ENCODE measurements around the gene LAMB3. TPM values are rescaled to one million over a fixed set of nuclear protein-coding genes. Genes with fewer than 3 reads are reported as not detected.

Gene LAMB3
- total RNA-seq, 1 experiment from 2014 or later, result 90.0 TPM

Small RNAs within 50 kb of the gene (microRNA-seq; reads per million reads assigned to microRNA genes)
- gene MIR4260 (ENCODE audit: borderline number of aligned reads, borderline replicate concordance), result not detected

Other genes starting within 250 kb of the LAMB3 start
- not detected in 2 replicates for gene CAMK1G, start 68.7 kb downstream of the LAMB3 start, total RNA-seq (2021)
- 2.4 and 4.9 TPM in 2 replicates for gene G0S2, start 23.0 kb upstream of the LAMB3 start, total RNA-seq (2021)
- gene HSD11B1, start 52.4 kb upstream of the LAMB3 start, total RNA-seq (2021), result not detected in 2 replicates
- not detected in 2 replicates for gene TRAF3IP3, start 103.6 kb upstream of the LAMB3 start, total RNA-seq (2021)
- 4.1 and 5.0 TPM in 2 replicates for gene C1orf74, start 132.1 kb upstream of the LAMB3 start, total RNA-seq (2021)
- gene IRF6, start 153.7 kb upstream of the LAMB3 start, total RNA-seq (2021), result 46.5 and 50.9 TPM in 2 replicates
- 8.2 and 9.3 TPM in 2 replicates for gene UTP25, start 175.5 kb upstream of the LAMB3 start, total RNA-seq (2021)

Data from PC-9 (cell line).